Esophagus muscularis mucosa (tissue), 4 donors: Measurements from ENCODE around the gene BCL11A.

Experiments
- EP300 ChIP-seq: sonication (generic); formaldehyde crosslinking; IDR thresholded peaks from one replicate; pipeline ENCODE4 v1.6.1; 2017; ENCODE audit warnings: antibody characterized with exemption
- POLR2A ChIP-seq: fragments of 450-650 bp; IDR thresholded peaks from one replicate; pipeline ENCODE4 v1.6.1; 2017; ENCODE audit warnings: antibody characterized with exemption, moderate library complexity, mild to moderate bottlenecking, low read depth
- TF ChIP-seq, protein P1 (sequence below), 3 experiments: fragments of 200-600 bp in 2 of 3; fragments of 450-650 bp in 1 of 3; sonication (generic) in 2 of 3; IDR thresholded peaks; one replicate each; pipeline ENCODE4 v1.5.1; 2017 to 2019; ENCODE audit warnings: antibody characterized with exemption in 3 of 3, mild to moderate bottlenecking in 2 of 3, moderate library complexity in 1 of 3

DNA sequence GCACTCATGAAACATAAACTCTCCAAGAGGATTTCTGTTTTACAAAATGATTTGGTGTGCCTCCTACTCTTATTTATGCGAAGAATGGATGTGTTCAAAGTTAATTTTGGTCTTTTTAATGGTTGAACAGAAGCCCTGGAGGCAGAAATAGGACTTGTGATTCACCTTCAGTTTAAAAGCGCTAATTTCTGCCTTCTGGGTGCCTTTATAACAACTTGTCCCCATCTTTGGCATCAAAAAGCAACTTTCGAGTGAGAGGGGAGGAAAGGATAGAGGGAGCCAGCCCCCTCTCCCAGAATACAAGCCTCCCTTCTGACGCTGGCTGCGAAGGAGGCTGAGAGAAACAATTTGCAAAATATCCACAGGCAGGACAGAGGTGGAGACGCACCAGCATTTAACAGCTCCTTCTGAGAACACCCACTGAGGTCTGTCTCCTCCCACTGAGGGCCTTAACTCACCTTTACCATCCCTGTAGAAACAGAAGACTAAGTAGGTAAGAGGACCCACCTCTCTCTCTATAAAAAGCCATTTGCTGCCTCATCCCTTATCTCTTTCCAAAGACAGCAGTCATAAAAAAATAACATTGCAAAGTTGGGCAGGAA lies 24.3 kb upstream of the BCL11A start:
- TF ChIP-seq POLR2A = no peak
- TF ChIP-seq, protein P1, sequence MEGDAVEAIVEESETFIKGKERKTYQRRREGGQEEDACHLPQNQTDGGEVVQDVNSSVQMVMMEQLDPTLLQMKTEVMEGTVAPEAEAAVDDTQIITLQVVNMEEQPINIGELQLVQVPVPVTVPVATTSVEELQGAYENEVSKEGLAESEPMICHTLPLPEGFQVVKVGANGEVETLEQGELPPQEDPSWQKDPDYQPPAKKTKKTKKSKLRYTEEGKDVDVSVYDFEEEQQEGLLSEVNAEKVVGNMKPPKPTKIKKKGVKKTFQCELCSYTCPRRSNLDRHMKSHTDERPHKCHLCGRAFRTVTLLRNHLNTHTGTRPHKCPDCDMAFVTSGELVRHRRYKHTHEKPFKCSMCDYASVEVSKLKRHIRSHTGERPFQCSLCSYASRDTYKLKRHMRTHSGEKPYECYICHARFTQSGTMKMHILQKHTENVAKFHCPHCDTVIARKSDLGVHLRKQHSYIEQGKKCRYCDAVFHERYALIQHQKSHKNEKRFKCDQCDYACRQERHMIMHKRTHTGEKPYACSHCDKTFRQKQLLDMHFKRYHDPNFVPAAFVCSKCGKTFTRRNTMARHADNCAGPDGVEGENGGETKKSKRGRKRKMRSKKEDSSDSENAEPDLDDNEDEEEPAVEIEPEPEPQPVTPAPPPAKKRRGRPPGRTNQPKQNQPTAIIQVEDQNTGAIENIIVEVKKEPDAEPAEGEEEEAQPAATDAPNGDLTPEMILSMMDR (IDR thresholded peaks at IDR 0.05) = no peak
- no peak for TF ChIP-seq EP300
